ENCODE measurements around the gene PPP1R36.

PPP1R36 gene

GRCh38 chr14:64594438-64594837 lies 44.7 kb downstream of the PPP1R36 start:
- DNase-seq: no peak
- Histone ChIP-seq H3K27me3 (no peaks in the 10 kb centered on the region), H3K27ac (no peak overlapping the region), H3K4me1 (no peaks in the 10 kb centered on the region), H3K36me3 (no peaks in the 10 kb centered on the region), H3K4me3 (no peak overlapping the region), H3K9me3 (no peaks in the 10 kb centered on the region)
- intact Hi-C loops (cut with DNase I; ENCODE audit: low total_unique reads): no loop called here
- TF ChIP-seq CTCF (IDR thresholded peaks at IDR 0.05): no peak

- Histone ChIP-seq H3K9me3 (no peaks in the 10 kb centered on the region), H3K36me3 (no peaks in the 10 kb centered on the region), H3K27ac (no peak overlapping the region), H3K27me3 (no peaks in the 10 kb centered on the region), H3K4me3 (no peak overlapping the region), H3K4me1 (no peaks in the 10 kb centered on the region)
- intact Hi-C loops (cut with DNase I; ENCODE audit: low total_unique reads): no loop called here
- no peak for TF ChIP-seq CTCF (IDR thresholded peaks at IDR 0.05)
- DNase-seq: no peak
Observed at GRCh38 chr14:64598404-64598803, 48.6 kb downstream of the PPP1R36 start.

GRCh38 chr14:64601571-64601970 lies 51.8 kb downstream of the PPP1R36 start:
- Histone ChIP-seq H3K4me3 (no peak overlapping the region), H3K4me1 (no peaks in the 10 kb centered on the region), H3K36me3 (no peaks in the 10 kb centered on the region), H3K27ac (no peak overlapping the region), H3K9me3 (no peaks in the 10 kb centered on the region), H3K27me3 (no peaks in the 10 kb centered on the region)
- no peak for TF ChIP-seq CTCF (IDR thresholded peaks at IDR 0.05)
- DNase-seq: no peak
- intact Hi-C loops (cut with DNase I; ENCODE audit: low total_unique reads): no loop called here

- no peak for TF ChIP-seq CTCF (IDR thresholded peaks at IDR 0.05)
- intact Hi-C loops (cut with DNase I; ENCODE audit: low total_unique reads): no loop called here
- no peaks in the 10 kb centered on the region for H3K27me3 ChIP-seq
Observed at GRCh38 chr14:64602826-64603225, 53.1 kb downstream of the PPP1R36 start.

GRCh38 chr14:64604001-64604400 lies 54.2 kb downstream of the PPP1R36 start:
- Histone ChIP-seq H3K36me3 (no peaks in the 10 kb centered on the region), H3K27me3 (no peaks in the 10 kb centered on the region), H3K27ac (no peak overlapping the region), H3K9me3 (no peaks in the 10 kb centered on the region), H3K4me3 (no peak overlapping the region), H3K4me1 (no peaks in the 10 kb centered on the region)
- intact Hi-C loops (cut with DNase I; ENCODE audit: low total_unique reads): no loop called here
- no peak for DNase-seq
- no peak for TF ChIP-seq CTCF (IDR thresholded peaks at IDR 0.05)

More at GRCh38 chr14:64602826-64603225, 53.1 kb downstream of the PPP1R36 start:
- H3K9me3 ChIP-seq: no peaks in the 10 kb centered on the region
- H3K4me3 ChIP-seq: no peak overlapping the region
- no peak for DNase-seq
- H3K36me3 ChIP-seq: no peaks in the 10 kb centered on the region
- H3K4me1 ChIP-seq: no peaks in the 10 kb centered on the region
- no peak overlapping the region for H3K27ac ChIP-seq

GRCh38 chr14:64604881-64605280 lies 55.1 kb downstream of the PPP1R36 start:
- DNase-seq: no peak
- H3K9me3 ChIP-seq: no peaks in the 10 kb centered on the region
- no peaks in the 10 kb centered on the region for H3K36me3 ChIP-seq
- no peak overlapping the region for H3K27ac ChIP-seq
- no peak overlapping the region for H3K4me3 ChIP-seq
- H3K27me3 ChIP-seq: no peaks in the 10 kb centered on the region
- H3K4me1 ChIP-seq: no peaks in the 10 kb centered on the region
- intact Hi-C loops (cut with DNase I; ENCODE audit: low total_unique reads): no loop called here
- TF ChIP-seq CTCF (IDR thresholded peaks at IDR 0.05): no peak

Data from tibial artery (tissue), 4 donors.